Measurements from ENCODE around the gene PDCD5.
"Not testable (repeated sequence)": the region's sequence is repeated elsewhere in the genome, so short reads cannot be mapped to it uniquely, and the experiment has no call there.

DNA sequence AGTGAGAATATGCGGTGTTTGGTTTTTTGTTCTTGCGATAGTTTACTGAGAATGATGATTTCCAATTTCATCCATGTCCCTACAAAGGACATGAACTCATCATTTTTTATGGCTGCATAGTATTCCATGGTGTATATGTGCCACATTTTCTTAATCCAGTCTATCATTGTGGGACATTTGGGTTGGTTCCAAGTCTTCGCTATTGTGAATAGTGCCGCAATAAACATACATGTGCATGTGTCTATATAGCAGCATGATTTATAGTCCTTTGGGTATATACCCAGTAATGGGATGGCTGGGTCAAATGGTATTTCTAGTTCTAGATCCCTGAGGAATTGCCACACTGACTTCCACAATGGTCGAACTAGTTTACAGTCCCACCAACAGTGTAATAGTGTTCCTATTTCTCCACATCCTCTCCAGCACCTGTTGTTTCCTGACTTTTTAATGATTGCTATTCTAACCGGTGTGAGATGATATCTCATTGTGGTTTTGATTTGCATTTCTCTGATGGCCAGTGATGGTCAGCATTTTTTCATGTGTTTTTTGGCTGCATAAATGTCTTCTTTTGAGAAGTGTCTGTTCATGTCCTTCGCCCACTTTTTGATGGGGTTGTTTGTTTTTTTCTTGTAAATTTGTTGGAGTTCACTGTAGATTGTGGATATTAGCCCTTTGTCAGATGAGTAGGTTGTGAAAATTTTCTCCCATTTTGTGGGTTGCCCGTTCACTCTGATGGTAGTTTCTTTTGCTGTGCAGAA is 6.9 kb downstream of the PDCD5 start:
- TF ChIP-seq, protein P1, sequence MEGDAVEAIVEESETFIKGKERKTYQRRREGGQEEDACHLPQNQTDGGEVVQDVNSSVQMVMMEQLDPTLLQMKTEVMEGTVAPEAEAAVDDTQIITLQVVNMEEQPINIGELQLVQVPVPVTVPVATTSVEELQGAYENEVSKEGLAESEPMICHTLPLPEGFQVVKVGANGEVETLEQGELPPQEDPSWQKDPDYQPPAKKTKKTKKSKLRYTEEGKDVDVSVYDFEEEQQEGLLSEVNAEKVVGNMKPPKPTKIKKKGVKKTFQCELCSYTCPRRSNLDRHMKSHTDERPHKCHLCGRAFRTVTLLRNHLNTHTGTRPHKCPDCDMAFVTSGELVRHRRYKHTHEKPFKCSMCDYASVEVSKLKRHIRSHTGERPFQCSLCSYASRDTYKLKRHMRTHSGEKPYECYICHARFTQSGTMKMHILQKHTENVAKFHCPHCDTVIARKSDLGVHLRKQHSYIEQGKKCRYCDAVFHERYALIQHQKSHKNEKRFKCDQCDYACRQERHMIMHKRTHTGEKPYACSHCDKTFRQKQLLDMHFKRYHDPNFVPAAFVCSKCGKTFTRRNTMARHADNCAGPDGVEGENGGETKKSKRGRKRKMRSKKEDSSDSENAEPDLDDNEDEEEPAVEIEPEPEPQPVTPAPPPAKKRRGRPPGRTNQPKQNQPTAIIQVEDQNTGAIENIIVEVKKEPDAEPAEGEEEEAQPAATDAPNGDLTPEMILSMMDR (IDR thresholded peaks at IDR 0.05 in 8 of 11, conservative IDR thresholded peaks at IDR 0.05 in 3 of 11), result not testable (repeated sequence)
- TF ChIP-seq POLR2AphosphoS5 (IDR thresholded peaks at IDR 0.05), result not testable (repeated sequence)
